SJCRH30 (cell line): Measurements from ENCODE around the gene SETD7. TPM values are rescaled to one million over a fixed set of nuclear protein-coding genes. Genes with fewer than 3 reads are reported as not detected.
A peak's percentile ranks its signal among the peaks of the same experiment; 100 is the strongest.

Experiments used
- DNase-seq, 2 experiments: peaks; one replicate each; pipeline ENCODE4 v3.0.0-alpha.2; 2015 to 2020
- H3K27ac ChIP-seq: fragments of 250-450 bp; sonication (Bioruptor Pico); 2 replicates; pipeline ENCODE4 v1.5.1; 2020; ENCODE audit warnings: mild to moderate bottlenecking, moderate library complexity
- H3K27me3 ChIP-seq: fragments of 250-450 bp; sonication (Bioruptor Pico); 2 replicates; pipeline ENCODE4 v1.5.1; 2020; ENCODE audit warnings: mild to moderate bottlenecking, moderate library complexity
- H3K36me3 ChIP-seq: fragments of 250-450 bp; sonication (Bioruptor Pico); 2 replicates; pipeline ENCODE4 v1.5.1; 2020; ENCODE audit warnings: mild to moderate bottlenecking, moderate library complexity
- H3K4me1 ChIP-seq: fragments of 250-450 bp; sonication (Bioruptor Pico); 2 replicates; pipeline ENCODE4 v1.5.1; 2020; ENCODE audit warnings: mild to moderate bottlenecking, moderate library complexity
- H3K4me3 ChIP-seq: fragments of 250-450 bp; sonication (Bioruptor Pico); 2 replicates; pipeline ENCODE4 v1.5.1; 2020; ENCODE audit warnings: mild to moderate bottlenecking, moderate library complexity
- H3K9me3 ChIP-seq: fragments of 250-450 bp; sonication (Bioruptor Pico); replicated peaks from 2 replicates; pipeline ENCODE4 v1.5.1; 2020; ENCODE audit warnings: mild to moderate bottlenecking, moderate library complexity
- total RNA-seq: library from RNA; depleted of rRNA; stranded (reverse); fragments of >200 nt; shearing (Covaris generic); gene quantifications from 2 replicates; pipeline ENCODE4 v1.2.3, GENCODE V29; 2014

SETD7 gene
- total RNA-seq, 1 experiment from 2014 or later: 26.8 TPM

- DNase-seq: no peak
- Histone ChIP-seq H3K4me3 (no peak overlapping the region), H3K4me1 (no peaks in the 10 kb centered on the region), H3K27ac (no peak overlapping the region), H3K27me3 (no peaks in the 10 kb centered on the region), H3K36me3 (no peaks in the 10 kb centered on the region), H3K9me3 (no peaks in the 10 kb centered on the region)
These were observed 29.5 kb upstream of the SETD7 start for GRCh38 chr4:139585473-139585872.

GRCh38 chr4:139584784-139585183, 28.8 kb upstream of the SETD7 start:
- Histone ChIP-seq H3K27ac (no peak overlapping the region), H3K4me3 (no peak overlapping the region), H3K27me3 (no peaks in the 10 kb centered on the region), H3K36me3 (no peaks in the 10 kb centered on the region), H3K4me1 (no peaks in the 10 kb centered on the region), H3K9me3 (no peaks in the 10 kb centered on the region)
- no peak for DNase-seq

- H3K4me3 ChIP-seq: no peak overlapping the region
- H3K4me1 ChIP-seq: no peaks in the 10 kb centered on the region
- no peak overlapping the region for H3K27ac ChIP-seq
- no peaks in the 10 kb centered on the region for H3K9me3 ChIP-seq
- no peaks in the 10 kb centered on the region for H3K36me3 ChIP-seq
- no peak for DNase-seq
- no peaks in the 10 kb centered on the region for H3K27me3 ChIP-seq
These were observed 28.0 kb upstream of the SETD7 start for GRCh38 chr4:139584013-139584412.

- no peaks in the 10 kb centered on the region for H3K9me3 ChIP-seq
- no peaks in the 10 kb centered on the region for H3K4me1 ChIP-seq
- no peak overlapping the region for H3K27ac ChIP-seq
- no peaks in the 10 kb centered on the region for H3K27me3 ChIP-seq
- no peaks in the 10 kb centered on the region for H3K36me3 ChIP-seq
- peak in 1 of 2 experiments; percentile 41 for DNase-seq
- H3K4me3 ChIP-seq: no peak overlapping the region
These were observed 26.0 kb upstream of the SETD7 start for GRCh38 chr4:139582044-139582443.

- H3K4me1 ChIP-seq: peaks cover 6% of the 10 kb centered on the region
- no peaks in the 10 kb centered on the region for H3K27me3 ChIP-seq
- no peaks in the 10 kb centered on the region for H3K9me3 ChIP-seq
- H3K27ac ChIP-seq: no peak overlapping the region
- no peak for DNase-seq
- H3K4me3 ChIP-seq: no peak overlapping the region
- no peaks in the 10 kb centered on the region for H3K36me3 ChIP-seq
These were observed 25.1 kb upstream of the SETD7 start for GRCh38 chr4:139581096-139581495.

GRCh38 chr4:139576219-139576618, 20.2 kb upstream of the SETD7 start:
- peaks cover 13% of the 10 kb centered on the region for H3K4me1 ChIP-seq
- no peaks in the 10 kb centered on the region for H3K36me3 ChIP-seq
- H3K9me3 ChIP-seq: no peaks in the 10 kb centered on the region
- peak; percentile 77 to 80 for DNase-seq
- H3K27me3 ChIP-seq: no peaks in the 10 kb centered on the region
- no peak overlapping the region for H3K4me3 ChIP-seq
- H3K27ac ChIP-seq: peak overlapping the region; percentile 45

- DNase-seq: no peak
- H3K27me3 ChIP-seq: no peaks in the 10 kb centered on the region
- peaks cover 13% of the 10 kb centered on the region for H3K4me1 ChIP-seq
- no peak overlapping the region for H3K27ac ChIP-seq
- no peaks in the 10 kb centered on the region for H3K9me3 ChIP-seq
- H3K4me3 ChIP-seq: no peak overlapping the region
- H3K36me3 ChIP-seq: no peaks in the 10 kb centered on the region
These were observed 19.1 kb upstream of the SETD7 start for GRCh38 chr4:139575072-139575471.

GRCh38 chr4:139574641-139575040, 18.6 kb upstream of the SETD7 start:
- Histone ChIP-seq H3K36me3 (no peaks in the 10 kb centered on the region), H3K4me1 (peaks cover 13% of the 10 kb centered on the region), H3K4me3 (no peak overlapping the region), H3K27ac (no peak overlapping the region), H3K9me3 (no peaks in the 10 kb centered on the region), H3K27me3 (no peaks in the 10 kb centered on the region)
- no peak for DNase-seq

GRCh38 chr4:139568206-139568955, 12.4 kb upstream of the SETD7 start:
- DNase-seq: peak; percentile 91 to 92
- no peaks in the 10 kb centered on the region for H3K9me3 ChIP-seq
- H3K27me3 ChIP-seq: no peaks in the 10 kb centered on the region
- peaks cover 11% of the 10 kb centered on the region for H3K4me1 ChIP-seq
- H3K36me3 ChIP-seq: no peaks in the 10 kb centered on the region
- H3K27ac ChIP-seq: peak overlapping the region; percentile 47
- H3K4me3 ChIP-seq: peak overlapping the region; percentile 9; the same call in 1 of the 2 replicates

- Histone ChIP-seq H3K4me1 (peaks cover 11% of the 10 kb centered on the region), H3K4me3 (no peak overlapping the region), H3K27me3 (no peaks in the 10 kb centered on the region), H3K9me3 (no peaks in the 10 kb centered on the region), H3K27ac (no peak overlapping the region), H3K36me3 (no peaks in the 10 kb centered on the region)
- no peak for DNase-seq
These were observed 11.3 kb upstream of the SETD7 start for GRCh38 chr4:139567159-139567870.

- no peak overlapping the region for H3K27ac ChIP-seq
These were observed 8.5 kb upstream of the SETD7 start for GRCh38 chr4:139564502-139564901.

GRCh38 chr4:139563515-139563914, 7.5 kb upstream of the SETD7 start:
- no peak for DNase-seq
- H3K27ac ChIP-seq: no peak overlapping the region
- no peaks in the 10 kb centered on the region for H3K9me3 ChIP-seq
- no peaks in the 10 kb centered on the region for H3K27me3 ChIP-seq
- no peaks in the 10 kb centered on the region for H3K36me3 ChIP-seq
- no peak overlapping the region for H3K4me3 ChIP-seq
- H3K4me1 ChIP-seq: peaks cover 13% of the 10 kb centered on the region

More at GRCh38 chr4:139564502-139564901, 8.5 kb upstream of the SETD7 start:
- no peaks in the 10 kb centered on the region for H3K9me3 ChIP-seq
- H3K36me3 ChIP-seq: no peaks in the 10 kb centered on the region
- peaks cover 18% of the 10 kb centered on the region for H3K4me1 ChIP-seq
- no peak for DNase-seq
- H3K4me3 ChIP-seq: no peak overlapping the region
- no peaks in the 10 kb centered on the region for H3K27me3 ChIP-seq

GRCh38 chr4:139562839-139563238, 6.8 kb upstream of the SETD7 start:
- Histone ChIP-seq H3K4me3 (no peak overlapping the region), H3K9me3 (no peaks in the 10 kb centered on the region), H3K27ac (no peak overlapping the region), H3K27me3 (no peaks in the 10 kb centered on the region), H3K36me3 (no peaks in the 10 kb centered on the region), H3K4me1 (peaks cover 8% of the 10 kb centered on the region)
- DNase-seq: no peak

GRCh38 chr4:139562067-139562684, 6.2 kb upstream of the SETD7 start:
- peaks cover 12% of the 10 kb centered on the region for H3K4me1 ChIP-seq
- H3K4me3 ChIP-seq: no peak overlapping the region
- no peak overlapping the region for H3K27ac ChIP-seq
- no peaks in the 10 kb centered on the region for H3K9me3 ChIP-seq
- H3K27me3 ChIP-seq: no peaks in the 10 kb centered on the region
- H3K36me3 ChIP-seq: no peaks in the 10 kb centered on the region
- no peak for DNase-seq

- peak; percentile 25 to 40 for DNase-seq
- Histone ChIP-seq H3K27ac (no peak overlapping the region), H3K4me1 (peaks cover 12% of the 10 kb centered on the region), H3K9me3 (no peaks in the 10 kb centered on the region), H3K36me3 (no peaks in the 10 kb centered on the region), H3K27me3 (no peaks in the 10 kb centered on the region), H3K4me3 (no peak overlapping the region)
These were observed 4.5 kb upstream of the SETD7 start for GRCh38 chr4:139560406-139561104.
